Activated CD4-positive, alpha-beta T cell treated with anti-CD3 and anti-CD28 coated beads, Interleukin-2, amount 50 U/mL, for 48 hours (primary cell): ENCODE measurements around the gene CFAP298.
A peak's percentile ranks its signal among the peaks of the same experiment; 100 is the strongest.
"Not testable (repeated sequence)": the region's sequence is repeated elsewhere in the genome, so short reads cannot be mapped to it uniquely, and the experiment has no call there.

Experiments used
- DNase-seq, 2 experiments: peaks; one replicate each; pipeline ENCODE4 v3.0.0-alpha.2; 2020

Gene CFAP298, protein sequence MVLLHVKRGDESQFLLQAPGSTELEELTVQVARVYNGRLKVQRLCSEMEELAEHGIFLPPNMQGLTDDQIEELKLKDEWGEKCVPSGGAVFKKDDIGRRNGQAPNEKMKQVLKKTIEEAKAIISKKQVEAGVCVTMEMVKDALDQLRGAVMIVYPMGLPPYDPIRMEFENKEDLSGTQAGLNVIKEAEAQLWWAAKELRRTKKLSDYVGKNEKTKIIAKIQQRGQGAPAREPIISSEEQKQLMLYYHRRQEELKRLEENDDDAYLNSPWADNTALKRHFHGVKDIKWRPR

DNA sequence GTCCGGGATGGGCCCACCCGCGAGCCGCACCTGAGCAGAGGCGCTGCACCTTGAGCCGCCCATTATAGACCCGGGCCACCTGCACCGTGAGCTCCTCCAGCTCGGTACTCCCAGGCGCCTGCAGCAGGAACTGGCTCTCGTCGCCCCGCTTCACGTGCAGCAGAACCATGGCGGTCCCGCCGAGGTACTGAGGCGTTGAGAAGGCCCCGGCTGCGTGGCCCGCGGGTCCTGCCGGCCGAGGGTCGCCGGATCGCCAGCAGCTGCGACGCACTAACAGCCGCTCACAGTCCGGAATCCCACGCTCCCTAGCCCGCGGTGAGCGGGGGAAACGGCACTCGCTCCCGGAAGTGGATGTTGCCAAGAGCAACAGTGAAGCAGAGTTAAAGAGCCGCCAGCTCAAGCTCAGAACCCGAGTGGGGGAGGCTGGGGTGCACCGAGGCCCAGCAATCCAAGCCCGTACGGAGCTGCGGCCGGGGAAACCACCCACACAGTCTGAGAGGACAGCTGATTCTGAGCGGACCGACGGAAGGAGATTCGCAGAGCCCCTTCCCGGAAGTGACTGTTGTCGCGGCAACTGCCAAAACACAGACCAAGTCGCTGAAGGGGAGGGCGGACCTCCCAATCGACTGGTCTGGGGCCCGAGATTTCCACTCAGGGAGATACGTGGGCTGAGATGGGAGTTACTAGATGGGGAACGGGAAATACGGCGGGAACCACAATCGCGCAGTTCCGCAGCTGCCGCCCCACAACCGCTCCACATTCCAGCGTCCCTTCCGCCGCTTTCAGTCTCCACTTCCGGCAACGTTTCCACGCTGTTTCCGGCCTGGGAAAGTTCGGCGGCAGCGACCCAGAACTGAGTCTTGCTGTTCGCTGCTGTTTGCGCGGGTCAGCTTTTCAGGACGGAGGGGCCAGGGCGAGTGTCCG is at the start of gene CFAP298:
TSS of gene CFAP298 (minus strand) at position 303 of the 924 bp plus-strand sequence. CDS start at position 169, 134 bp downstream.
- peak; percentile 85 to 90 for DNase-seq

DNA sequence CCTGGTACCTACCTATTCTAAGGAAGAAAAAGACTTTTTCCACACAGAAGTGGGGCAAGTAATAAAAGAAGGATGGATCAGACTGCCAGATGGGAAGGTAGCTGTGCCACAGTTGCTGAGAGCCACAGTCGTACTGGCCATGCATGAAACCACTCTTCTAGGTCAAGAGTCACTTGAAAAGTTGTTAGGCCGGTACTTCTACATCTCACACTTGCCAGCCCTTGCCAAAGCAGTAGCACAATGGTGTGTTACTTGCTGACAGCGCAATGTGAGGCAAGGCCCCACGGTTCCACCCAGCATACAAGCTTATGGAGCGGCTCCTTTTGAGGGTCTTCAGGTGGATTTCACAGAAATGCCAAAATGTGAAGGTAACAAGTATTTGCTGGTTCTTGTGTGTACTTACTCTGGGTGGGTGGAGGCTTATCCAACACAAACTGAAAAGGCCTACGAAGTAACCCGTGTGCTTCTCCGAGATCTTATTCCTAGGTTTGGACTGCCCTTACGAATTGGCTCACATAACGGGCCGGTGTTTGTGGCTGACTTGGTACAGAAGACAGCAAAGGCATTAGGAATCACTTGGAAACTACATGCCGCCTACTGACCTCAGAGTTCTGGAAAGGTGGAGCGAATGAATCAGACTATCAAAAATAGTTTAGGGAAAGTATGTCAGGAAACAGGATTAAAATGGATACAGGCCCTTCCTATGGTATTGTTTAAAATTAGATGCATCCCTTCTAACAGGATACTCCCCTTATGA is 49.0 kb upstream of the CFAP298 start:
- DNase-seq, result not testable (repeated sequence)

DNA sequence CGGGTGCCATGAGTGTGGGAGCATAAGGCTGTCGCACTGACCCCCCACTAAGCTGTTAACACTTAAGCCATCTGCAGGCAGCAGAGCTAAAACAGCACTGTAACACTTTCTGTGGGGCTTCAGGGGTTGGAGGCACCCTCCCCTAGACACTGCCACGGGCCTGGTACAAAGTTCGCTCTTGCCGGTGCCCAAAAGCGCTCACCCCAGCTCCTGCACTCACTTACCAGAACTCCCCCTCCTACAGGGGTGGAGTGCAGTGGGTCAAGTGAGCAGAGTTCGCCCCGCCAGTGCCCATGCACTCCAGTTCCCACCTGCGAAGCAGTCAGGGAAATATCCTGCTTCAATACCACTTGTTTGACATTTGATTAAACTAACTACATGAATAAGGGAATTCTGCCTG is 46.3 kb upstream of the CFAP298 start:
- no peak for DNase-seq

DNA sequence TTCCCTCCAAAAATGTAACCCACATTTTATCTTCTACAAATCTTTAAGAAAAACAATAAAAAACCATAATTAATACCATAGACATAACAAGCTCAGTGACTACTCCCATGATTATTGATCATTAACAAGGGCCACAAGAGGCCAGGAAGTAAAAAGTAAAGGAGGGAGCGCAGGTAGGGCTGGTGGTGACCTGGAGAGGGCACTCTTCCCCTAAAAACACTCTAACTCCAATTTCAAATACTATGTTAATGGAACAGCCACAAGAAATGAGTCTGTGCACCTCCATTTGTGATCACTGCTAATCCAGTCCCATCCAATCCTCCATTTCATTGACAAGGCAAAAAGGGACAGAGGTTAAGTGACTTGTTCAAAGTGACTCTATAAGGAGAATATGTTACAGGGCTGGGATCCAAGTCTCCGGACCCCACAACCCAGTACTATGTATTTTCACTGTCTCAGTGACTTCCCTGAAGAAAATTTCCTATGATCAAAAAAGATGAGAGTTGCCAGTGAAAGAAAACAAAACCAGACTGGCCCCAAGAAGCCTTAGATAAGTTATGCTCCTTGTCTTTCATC is 41.2 kb upstream of the CFAP298 start:
- DNase-seq, result peak; percentile 9 to 18

DNA sequence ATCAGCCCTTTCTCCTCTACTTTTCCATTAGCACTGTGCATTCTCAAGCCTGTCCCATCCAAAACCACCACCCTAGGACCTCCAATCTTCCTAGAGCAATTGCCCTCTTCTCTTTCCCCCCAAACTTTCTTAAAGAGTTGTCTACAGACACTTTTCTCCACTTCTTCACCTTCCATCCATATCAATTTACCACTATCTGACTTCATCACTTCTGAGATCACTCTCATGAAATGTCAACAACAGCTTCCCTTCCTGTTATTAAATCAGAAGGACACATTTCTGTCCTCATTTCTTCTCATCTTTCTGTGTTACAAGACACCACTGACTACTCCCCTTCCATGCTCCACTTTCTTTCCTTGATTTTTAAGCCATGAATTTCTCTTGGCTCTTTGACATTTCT is 36.0 kb upstream of the CFAP298 start:
- DNase-seq, result no peak

DNA sequence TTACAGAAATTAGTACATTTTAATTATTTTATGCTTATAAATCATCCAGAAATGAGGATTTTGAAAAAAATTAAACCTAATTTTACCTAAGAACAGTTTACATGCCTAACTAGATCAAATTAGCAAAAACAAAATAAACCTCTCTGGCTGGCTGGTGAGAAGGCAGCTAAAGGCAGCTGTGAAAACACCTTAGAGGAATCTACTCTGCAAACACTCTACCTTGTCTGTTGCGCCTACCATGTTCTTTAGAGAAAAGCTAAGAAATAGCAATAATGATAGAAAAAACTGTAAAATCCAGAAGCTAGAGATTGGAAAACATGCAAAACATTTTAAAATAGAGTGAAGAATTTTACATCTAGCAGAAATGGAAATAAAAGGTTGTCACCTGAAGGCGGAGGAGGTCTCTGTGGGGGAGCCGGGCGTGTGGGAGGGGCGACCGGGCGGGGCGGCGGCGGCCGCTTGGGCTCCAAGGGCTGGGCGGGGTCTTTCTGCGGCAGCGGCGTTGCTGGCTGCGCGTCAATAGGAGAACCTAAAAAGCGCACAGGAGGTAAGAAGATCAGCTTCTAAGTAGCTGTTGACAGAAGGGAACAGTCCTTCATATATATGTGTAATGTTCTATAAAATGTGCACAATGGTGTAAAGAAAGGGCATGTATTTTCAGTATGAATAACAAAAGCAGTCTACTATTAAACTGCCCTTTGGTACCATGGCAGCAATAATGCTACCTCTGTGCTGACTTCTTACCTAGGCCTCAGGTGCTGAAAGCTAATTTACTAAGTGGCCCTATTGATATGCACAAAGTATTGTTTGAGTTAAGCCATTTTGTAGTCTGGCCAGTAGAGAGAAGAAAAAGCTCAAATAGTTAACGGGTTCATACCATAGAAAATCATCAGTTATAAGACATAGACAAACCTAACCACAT is 33.3 kb upstream of the CFAP298 start:
- no peak for DNase-seq

DNA sequence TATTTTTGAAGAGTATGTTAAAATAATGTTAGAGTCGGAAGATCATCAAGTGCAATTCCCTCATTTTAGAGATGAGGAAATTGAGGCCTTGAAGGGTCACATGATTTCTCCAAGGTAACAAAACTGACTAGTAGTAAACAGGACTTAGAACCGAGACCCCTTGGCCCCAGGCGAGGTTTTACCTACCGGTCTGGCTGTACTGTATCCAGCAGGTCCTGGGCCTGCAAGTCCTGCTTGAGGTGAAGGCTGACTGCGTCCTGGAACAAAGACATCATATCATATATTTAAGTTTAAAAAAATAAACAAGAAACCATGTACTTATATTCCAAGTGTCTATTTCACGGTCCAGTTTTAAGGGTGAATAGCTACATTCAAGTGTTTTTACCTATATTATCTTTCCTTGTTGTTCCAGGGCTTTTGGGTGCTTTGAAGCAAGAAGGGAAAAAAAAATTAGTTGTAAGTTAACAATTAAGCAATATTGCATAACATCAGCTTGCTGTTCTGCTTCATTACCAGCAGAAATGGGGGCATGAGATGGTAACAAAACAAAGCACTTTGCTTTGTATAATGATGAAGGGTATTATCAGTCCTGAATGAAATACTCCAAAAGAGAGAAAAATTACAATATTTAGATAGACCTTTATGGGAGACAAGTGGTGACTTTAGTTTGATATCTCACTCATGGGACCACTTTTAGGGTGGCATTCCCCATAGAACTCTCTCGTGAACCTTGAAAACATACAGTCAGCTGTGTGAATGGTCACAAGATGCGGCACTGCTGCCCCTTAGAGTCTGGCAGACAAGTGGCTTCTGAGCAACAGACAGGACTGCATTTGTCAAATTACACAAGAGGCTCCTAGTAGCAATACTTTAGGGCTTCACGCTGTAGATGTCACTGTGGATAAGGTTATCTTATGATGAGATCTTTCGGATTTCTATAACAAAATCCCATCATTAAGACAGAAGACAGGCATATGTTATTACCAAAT is 29.8 kb upstream of the CFAP298 start:
- no peak for DNase-seq

DNA sequence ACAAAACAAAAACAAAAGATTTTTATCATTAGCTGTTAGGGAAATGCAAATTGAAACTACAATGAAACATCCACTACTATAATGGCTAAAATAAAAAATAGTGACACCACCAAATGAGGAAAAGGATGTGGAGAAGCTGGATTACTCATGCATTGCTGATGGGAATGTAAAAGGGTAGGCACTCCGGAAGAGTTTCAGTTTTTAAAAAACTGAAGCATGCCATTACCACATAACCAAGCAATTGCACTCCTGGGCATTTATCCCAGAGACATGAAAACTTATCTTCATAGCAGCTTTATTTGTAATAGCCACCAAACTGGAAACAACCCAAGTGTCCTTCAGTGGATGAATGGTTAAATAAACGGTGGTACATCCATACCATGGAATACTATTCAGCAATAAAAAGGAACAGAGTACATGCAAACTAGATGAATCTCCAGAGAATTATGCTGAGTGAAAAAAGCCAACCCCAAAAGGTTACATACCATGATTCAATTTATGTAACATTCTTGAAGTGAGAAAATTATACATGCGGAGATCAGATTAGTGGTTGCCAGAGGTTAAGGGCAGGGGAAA is 14.5 kb upstream of the CFAP298 start:
- no peak for DNase-seq

DNA sequence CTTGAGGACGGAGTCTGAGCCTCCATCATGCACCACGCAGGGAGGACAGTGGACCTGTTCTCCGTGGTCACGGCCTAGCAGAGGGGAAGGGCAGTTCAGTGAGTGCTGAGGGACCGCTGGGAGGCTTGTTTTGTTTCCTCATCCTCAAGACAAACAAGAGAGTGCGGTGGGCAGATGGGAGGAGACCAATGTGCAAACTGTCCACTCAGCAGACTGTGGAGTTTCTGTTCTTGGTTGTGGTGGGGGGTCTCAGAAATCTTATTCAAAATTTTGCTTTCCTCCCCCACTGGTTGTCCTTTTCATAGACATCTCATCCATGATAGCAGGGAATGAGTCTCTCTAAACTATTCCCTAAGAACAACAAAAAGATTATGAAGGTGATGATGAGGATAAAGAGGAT is 6.0 kb upstream of the CFAP298 start:
- DNase-seq, result not testable (repeated sequence)

DNA sequence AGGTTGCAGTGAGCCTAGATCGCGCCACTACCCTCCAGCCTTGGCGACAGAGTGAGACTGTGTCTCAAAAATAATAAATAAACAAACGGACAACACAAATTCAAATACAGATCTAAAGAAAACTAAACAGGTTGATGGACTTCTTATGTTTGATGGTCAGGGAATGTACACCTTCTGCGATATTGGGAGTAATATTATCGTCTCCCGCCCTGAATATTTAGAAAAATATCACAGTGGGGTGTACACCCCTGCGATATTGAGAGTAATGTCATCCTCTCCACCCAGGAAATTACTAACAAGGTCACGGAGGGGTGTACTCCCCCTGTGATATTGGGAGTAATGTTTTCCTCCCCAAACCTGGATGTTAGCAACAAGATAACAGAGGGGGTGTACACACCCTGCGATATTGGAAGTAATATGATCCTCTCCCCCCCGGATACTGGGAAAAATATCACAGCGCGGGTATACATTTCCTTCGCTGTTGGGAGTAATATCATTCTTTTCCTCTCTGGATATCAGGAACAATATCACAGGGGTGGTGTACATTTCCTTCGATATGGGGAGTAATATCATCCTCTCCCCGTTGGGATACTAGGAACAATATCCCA is 1.4 kb upstream of the CFAP298 start:
- DNase-seq, result no peak

DNA sequence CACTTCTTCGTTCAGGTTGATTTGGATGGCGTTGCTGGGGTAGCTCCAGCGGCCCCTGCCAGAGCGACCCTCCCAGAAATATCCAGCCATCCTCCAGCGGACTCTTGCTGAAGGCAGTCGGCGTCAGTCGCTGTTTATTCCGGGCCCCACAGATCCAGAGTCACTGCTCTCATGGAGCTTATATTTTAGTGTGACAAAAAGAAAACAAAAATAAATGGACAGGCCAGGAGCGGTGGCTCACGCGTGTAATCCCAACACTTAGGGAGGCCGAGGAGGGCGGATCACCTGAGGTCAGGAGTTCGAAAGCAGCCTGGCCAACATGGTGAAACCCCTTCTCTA is 791 bp upstream of the CFAP298 start:
- no peak for DNase-seq

DNA sequence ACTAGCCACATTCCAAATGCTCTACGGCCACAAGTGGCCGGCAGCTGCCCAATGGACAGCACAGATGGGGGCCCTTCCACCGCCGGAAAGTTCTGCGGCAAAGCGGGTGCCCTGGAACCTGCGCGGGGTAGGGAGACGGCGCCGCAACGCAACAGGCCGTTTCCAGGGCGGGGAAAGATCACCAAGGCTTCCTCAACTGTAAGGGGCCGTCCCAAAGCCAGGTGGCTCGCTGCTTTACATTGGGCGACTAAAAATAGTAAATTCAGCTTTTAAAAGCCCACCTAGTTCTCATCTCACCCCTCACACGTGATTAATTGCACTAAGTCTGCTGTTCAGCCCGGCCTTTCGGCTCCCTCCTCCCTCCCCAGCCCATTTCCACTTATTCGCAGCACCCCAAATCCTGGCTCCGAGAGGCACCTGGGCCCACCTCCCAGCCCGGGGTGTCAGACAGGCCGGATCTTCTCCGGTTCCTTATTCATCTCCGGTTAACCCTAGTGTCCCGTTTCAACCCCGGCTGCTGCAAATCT is 643 bp downstream of the CFAP298 start:
- peak; percentile 47 to 51 for DNase-seq

DNA sequence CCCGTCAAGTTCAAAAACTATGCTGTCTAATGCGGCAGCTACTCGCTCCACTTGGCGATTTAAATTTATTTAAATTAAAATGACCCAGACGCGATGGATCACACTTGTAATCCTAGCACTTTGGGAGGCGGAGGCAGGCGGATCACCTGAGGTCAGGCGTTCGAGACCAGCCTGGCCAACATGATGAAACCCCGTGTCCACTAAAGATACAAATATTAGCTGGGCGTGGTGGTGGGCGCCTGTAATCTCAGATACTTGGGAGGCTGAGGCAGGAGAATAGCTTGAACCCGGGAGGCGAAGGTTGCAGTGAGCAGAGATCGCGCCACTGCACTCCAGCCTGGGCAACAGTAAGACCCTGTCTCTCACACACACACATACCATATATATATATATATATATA is 1.2 kb downstream of the CFAP298 start:
- not testable (repeated sequence) for DNase-seq

DNA sequence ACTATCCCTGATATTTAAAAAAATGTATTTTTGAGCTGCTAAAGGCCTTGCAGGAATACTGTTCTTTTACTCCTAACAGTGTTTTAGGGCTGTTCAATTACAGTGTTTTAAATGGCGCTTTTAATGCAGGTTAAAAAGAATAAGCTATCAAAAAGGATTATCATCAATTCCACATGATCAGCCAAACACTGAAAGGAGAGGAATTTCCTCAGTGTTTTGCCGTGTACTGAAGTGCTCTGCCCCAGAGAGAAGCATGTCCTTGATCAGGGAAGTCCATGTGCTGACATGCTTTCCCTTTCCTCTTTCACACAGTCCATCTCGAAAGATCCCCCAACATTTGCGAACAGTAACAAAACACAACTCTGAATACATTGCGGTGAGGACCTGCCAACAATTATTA is 3.3 kb downstream of the CFAP298 start:
- no peak for DNase-seq

DNA sequence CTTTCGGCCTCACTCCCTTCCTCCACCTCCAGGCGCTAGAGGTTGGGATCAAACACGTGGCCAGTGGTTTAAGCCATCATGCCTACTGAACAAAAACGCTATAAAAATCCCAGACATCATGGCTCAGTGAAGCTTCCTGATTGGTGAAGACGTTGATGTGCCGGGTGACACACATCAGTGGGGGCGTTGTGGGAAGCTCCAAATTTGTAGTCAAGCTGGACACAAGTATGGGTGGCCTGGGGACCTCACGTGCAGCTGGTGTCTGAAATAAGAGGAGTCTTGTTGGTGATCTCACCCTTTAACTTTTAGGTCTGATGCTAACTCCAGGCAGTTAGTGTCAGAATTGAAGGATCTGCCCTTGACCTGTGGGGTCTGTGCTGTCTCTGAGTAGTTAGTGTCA is 6.7 kb downstream of the CFAP298 start:
- no peak for DNase-seq

DNA sequence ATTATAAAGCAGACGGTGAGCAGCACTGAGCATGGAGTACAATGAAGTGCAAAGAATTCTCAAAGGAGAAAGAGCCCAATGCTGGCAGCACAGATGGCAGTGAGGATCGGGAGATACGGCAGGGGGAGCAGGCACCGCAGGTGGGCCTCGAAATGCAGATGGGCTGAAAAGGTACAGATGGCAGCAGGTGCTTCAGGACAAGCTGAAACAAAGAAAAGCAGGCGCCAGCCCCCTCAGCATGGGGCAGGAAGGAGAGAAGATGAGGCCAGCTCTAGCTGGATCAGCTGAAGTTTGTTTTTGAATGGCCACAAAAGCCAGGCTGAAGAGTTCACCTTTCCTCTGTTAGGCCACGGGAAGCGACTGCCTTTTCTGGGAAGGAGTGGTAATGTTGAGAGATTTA is 7.7 kb downstream of the CFAP298 start:
- DNase-seq, result no peak

DNA sequence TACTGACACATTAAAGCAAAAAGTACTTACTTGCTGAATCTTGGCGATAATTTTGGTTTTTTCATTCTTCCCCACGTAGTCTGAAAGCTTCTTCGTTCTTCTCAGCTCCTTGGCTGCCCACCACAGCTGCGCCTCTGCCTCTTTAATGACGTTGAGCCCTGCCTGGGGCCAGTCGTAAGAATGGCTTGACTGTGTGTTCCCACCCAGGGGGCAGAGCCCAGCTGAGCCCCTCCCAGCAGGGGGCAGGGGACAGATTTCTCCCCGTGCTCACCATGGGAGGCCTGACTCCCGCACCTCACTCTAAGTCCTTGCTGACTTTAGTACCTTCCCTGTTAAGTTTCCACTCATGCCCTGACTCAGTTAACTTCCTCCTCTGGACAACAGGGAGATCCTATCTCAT is 9.0 kb downstream of the CFAP298 start:
- no peak for DNase-seq

DNA sequence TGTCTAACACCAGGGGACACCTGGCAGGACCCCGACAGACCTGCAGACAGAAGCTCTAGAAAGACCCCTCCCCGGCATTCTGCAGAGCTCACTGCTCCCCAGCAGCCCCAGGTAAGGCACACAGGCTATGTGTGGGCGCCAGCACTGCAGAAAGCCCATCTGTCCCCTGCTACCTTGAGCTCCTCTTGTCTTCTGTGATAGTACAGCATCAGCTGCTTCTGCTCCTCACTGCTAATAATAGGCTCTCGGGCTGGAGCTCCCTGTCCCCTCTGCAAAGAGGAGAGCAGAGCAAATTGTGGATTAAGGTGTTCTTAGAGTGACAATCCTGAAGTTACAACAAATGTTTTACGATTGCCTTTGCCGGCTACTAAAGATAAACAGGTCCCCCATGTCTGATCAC is 10.1 kb downstream of the CFAP298 start:
- no peak for DNase-seq

DNA sequence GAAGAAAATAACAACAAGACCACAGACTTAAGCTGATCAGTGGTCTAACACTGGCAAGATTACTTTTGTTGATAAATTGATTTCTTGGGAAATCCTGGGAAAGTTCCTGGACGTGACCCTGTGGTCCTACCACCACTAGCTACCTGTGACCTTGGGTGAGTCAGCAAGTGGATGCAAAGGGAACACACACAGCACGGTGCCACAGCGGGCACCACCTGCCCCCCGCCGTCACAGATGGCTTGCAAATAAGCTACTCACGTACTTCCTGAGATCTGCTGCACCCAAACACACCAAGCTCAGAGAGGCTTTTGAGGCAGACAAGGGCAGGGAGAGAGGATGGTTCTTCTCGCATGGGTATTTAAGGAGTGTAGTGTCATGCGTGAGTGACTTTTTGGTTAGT is 12.7 kb downstream of the CFAP298 start:
- DNase-seq, result no peak

DNA sequence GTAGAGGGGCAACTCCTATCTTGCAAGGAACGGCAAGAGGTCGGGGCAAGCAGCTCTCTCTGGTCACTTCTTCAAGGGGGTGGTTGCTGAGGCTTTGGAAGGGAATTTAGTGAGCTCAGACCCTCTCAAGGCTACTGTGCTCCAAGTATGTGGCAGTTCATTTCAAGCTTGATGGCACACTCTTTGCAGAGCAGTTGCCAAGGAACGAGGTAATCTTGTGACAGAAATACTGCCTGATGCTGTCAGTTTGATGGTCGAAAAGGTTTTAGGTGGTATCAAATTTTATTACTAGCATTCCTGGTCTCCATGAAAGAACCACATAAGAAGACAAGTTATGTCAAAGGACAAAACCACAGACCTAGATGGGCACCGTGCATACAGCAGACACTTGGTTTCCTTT is 13.1 kb downstream of the CFAP298 start:
- DNase-seq, result no peak
